Posterior cingulate gyrus (tissue), 11 donors: ENCODE measurements around the gene VEGFD.
A peak's percentile ranks its signal among the peaks of the same experiment; 100 is the strongest.

ENCODE experiments used
- DNase-seq, 10 donors: peaks; one replicate each; pipeline versions ENCODE4 v3.0.0 to v3.0.0-alpha.2; 2020 to 2021; ENCODE audit warnings: mixed read lengths in 3 of 10
- intact Hi-C: fragments of 100-400 bp; cut with DNase I; formaldehyde crosslinking; loops from one replicate; pipeline ENCODE4 v1.15.1; 2023

VEGFD gene

GRCh38 chrX:15366506-15367352 lies 17.5 kb downstream of the VEGFD start:
- intact Hi-C loops, result no loop called here
- no peak for DNase-seq

- no peak for DNase-seq
- intact Hi-C loops, result no loop called here
Observed at GRCh38 chrX:15359701-15360100, 24.5 kb downstream of the VEGFD start.

GRCh38 chrX:15358533-15358932 lies 25.7 kb downstream of the VEGFD start:
- intact Hi-C loops, result no loop called here

GRCh38 chrX:15356444-15356843 lies 27.8 kb downstream of the VEGFD start:
- no peak for DNase-seq
- intact Hi-C loops, result no loop called here

More at GRCh38 chrX:15358533-15358932, 25.7 kb downstream of the VEGFD start:
- no peak for DNase-seq

- intact Hi-C loops, result no loop called here
- DNase-seq, result no peak
Observed at GRCh38 chrX:15350329-15350996, 33.8 kb downstream of the VEGFD start.

GRCh38 chrX:15349046-15349445 lies 35.2 kb downstream of the VEGFD start:
- intact Hi-C loops, result loop anchor here (2.0 to 5.0 kb wide), 2 partner anchors 120 to 218 kb away; no protein-coding TSS in a partner anchor
- peak in 1 of 10 donors; percentile 18 for DNase-seq

- DNase-seq, result no peak
- intact Hi-C loops, result loop anchor here (5.0 kb wide), 1 partner anchor 221 kb away; no protein-coding TSS in a partner anchor
Observed at GRCh38 chrX:15345976-15346375, 38.2 kb downstream of the VEGFD start.

GRCh38 chrX:15344106-15344505 lies 40.1 kb downstream of the VEGFD start:
- intact Hi-C loops, result no loop called here
- no peak for DNase-seq

GRCh38 chrX:15343075-15343476 lies 41.1 kb downstream of the VEGFD start:
- intact Hi-C loops, result no loop called here
- no peak for DNase-seq

GRCh38 chrX:15340867-15341266 lies 43.3 kb downstream of the VEGFD start:
- intact Hi-C loops, result no loop called here

GRCh38 chrX:15336023-15336413 lies 48.2 kb downstream of the VEGFD start:
- peak in 2 of 10 donors; percentile 16 to 72 for DNase-seq

More at GRCh38 chrX:15340867-15341266, 43.3 kb downstream of the VEGFD start:
- no peak for DNase-seq

GRCh38 chrX:15335135-15336022 lies 48.8 kb downstream of the VEGFD start, which contains the start of gene PIGA:
TSS of gene PIGA (minus strand) at chrX:15335523. CDS start at chrX:15331930, 3,593 bp downstream.
- DNase-seq, result peak; percentile 88 to 99 (median 93)
- intact Hi-C loops, result no loop called here

More at GRCh38 chrX:15336023-15336413, 48.2 kb downstream of the VEGFD start:
- intact Hi-C loops, result no loop called here

- no peak for DNase-seq
- intact Hi-C loops, result no loop called here
Observed at GRCh38 chrX:15334561-15334960, 49.7 kb downstream of the VEGFD start.

GRCh38 chrX:15328821-15329220 lies 55.4 kb downstream of the VEGFD start:
- intact Hi-C loops, result no loop called here
- DNase-seq, result no peak

GRCh38 chrX:15328131-15328530 lies 56.1 kb downstream of the VEGFD start:
- no peak for DNase-seq
- intact Hi-C loops, result no loop called here

GRCh38 chrX:15322472-15322871 lies 61.7 kb downstream of the VEGFD start:
- no peak for DNase-seq
- intact Hi-C loops, result no loop called here

- DNase-seq, result no peak
- intact Hi-C loops, result no loop called here
Observed at GRCh38 chrX:15322072-15322471, 62.1 kb downstream of the VEGFD start.

GRCh38 chrX:15321447-15321846 lies 62.8 kb downstream of the VEGFD start:
- no peak for DNase-seq
- intact Hi-C loops, result no loop called here

- intact Hi-C loops, result no loop called here
- no peak for DNase-seq
Observed at GRCh38 chrX:15320297-15320696, 63.9 kb downstream of the VEGFD start.

- intact Hi-C loops, result no loop called here
- DNase-seq, result no peak
Observed at GRCh38 chrX:15319075-15319474, 65.1 kb downstream of the VEGFD start.
